ENCODE data around the gene GHDC.

DNA sequence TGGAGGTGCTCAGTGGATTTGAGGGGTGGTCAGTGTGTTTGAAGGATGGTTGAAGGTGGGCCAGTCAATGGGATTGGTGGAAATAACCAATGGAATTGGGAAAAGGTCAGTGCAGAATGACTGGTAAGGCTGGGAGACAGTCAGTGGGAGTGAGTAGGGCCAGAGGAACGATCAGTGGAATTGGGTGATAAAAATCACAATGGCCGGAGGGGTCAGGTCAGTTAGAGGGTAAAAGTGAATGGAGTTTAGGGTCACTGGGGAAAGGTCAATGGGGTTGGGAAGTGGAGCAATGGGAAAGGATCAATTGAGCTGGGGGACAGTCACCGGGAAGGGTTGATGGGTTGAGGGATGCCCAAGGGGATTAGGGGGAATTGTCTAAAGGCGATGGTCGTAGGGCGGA is 28.5 kb downstream of the GHDC start:
- TF ChIP-seq, protein P1, sequence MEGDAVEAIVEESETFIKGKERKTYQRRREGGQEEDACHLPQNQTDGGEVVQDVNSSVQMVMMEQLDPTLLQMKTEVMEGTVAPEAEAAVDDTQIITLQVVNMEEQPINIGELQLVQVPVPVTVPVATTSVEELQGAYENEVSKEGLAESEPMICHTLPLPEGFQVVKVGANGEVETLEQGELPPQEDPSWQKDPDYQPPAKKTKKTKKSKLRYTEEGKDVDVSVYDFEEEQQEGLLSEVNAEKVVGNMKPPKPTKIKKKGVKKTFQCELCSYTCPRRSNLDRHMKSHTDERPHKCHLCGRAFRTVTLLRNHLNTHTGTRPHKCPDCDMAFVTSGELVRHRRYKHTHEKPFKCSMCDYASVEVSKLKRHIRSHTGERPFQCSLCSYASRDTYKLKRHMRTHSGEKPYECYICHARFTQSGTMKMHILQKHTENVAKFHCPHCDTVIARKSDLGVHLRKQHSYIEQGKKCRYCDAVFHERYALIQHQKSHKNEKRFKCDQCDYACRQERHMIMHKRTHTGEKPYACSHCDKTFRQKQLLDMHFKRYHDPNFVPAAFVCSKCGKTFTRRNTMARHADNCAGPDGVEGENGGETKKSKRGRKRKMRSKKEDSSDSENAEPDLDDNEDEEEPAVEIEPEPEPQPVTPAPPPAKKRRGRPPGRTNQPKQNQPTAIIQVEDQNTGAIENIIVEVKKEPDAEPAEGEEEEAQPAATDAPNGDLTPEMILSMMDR (IDR thresholded peaks at IDR 0.05; ENCODE audit: control extremely low read depth in 1 of 3, insufficient read depth in 1 of 3, low read depth in 1 of 3, low read length in 3 of 3) = no peak
- TF ChIP-seq FOSL1 (IDR thresholded peaks at IDR 0.05; ENCODE audit: insufficient read depth, low read depth, low read length) = no peak
- TF ChIP-seq TCF12 (IDR thresholded peaks at IDR 0.05; ENCODE audit: low read depth, low read length) = no peak
- TF ChIP-seq GABPA (IDR thresholded peaks at IDR 0.05; ENCODE audit: borderline replicate concordance, insufficient read depth, low read length) = no peak
- TF ChIP-seq RXRA (IDR thresholded peaks at IDR 0.05; ENCODE audit: insufficient read depth, low read depth, low read length) = no peak
- no peak for TF ChIP-seq JUN (IDR thresholded peaks at IDR 0.05; ENCODE audit: low read depth, low read length)
- TF ChIP-seq TAF1 (IDR thresholded peaks at IDR 0.05; ENCODE audit: low read depth, low read length) = no peak
- TF ChIP-seq, protein P2, sequence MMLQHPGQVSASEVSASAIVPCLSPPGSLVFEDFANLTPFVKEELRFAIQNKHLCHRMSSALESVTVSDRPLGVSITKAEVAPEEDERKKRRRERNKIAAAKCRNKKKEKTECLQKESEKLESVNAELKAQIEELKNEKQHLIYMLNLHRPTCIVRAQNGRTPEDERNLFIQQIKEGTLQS (IDR thresholded peaks at IDR 0.05; ENCODE audit: insufficient read depth, low read depth, low read length) = no peak
- no peak for TF ChIP-seq POLR2A (IDR thresholded peaks at IDR 0.05; ENCODE audit: control extremely low read depth in 1 of 2, low read depth in 2 of 2, low read length in 2 of 2)
- TF ChIP-seq CHD2 (IDR thresholded peaks at IDR 0.05; ENCODE audit: low read length) = no peak
- TF ChIP-seq POU5F1 (IDR thresholded peaks at IDR 0.05; ENCODE audit: low read depth, low read length) = no peak
